ENCODE measurements around the gene PRTN3.

The PRTN3 gene

DNA sequence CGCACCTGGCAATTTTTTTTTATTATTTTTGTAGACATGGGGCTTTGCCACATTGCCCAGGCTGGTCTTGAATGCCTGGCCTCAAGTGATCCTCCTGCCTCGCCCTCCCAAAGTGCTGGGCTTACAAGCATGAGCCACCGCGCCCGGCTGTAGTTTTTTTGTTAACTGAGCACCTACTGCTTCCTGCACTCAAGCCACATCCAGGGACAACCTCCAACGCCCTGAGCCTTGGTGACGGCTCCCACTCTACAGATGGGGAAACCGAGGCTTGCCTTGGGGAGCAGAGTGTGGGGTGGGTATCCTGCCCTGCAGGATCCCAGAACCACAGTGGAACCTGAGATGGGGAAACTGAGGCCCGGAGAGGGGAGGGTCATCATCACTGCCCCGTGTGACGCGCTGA, 14.3 kb downstream of the PRTN3 start:
- H3K27me3 ChIP-seq (ENCODE audit: low read depth, low read length) = 0 out of 2 replicates have a peak, but pooled peaks cover 4% of the 10 kb centered on the region
- TF ChIP-seq EZH2phosphoT487 (IDR thresholded peaks at IDR 0.05; ENCODE audit: low read depth) = no peak
- TF ChIP-seq, protein P1, sequence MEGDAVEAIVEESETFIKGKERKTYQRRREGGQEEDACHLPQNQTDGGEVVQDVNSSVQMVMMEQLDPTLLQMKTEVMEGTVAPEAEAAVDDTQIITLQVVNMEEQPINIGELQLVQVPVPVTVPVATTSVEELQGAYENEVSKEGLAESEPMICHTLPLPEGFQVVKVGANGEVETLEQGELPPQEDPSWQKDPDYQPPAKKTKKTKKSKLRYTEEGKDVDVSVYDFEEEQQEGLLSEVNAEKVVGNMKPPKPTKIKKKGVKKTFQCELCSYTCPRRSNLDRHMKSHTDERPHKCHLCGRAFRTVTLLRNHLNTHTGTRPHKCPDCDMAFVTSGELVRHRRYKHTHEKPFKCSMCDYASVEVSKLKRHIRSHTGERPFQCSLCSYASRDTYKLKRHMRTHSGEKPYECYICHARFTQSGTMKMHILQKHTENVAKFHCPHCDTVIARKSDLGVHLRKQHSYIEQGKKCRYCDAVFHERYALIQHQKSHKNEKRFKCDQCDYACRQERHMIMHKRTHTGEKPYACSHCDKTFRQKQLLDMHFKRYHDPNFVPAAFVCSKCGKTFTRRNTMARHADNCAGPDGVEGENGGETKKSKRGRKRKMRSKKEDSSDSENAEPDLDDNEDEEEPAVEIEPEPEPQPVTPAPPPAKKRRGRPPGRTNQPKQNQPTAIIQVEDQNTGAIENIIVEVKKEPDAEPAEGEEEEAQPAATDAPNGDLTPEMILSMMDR (IDR thresholded peaks at IDR 0.05; ENCODE audit: low read depth, low read length) = no peak

DNA sequence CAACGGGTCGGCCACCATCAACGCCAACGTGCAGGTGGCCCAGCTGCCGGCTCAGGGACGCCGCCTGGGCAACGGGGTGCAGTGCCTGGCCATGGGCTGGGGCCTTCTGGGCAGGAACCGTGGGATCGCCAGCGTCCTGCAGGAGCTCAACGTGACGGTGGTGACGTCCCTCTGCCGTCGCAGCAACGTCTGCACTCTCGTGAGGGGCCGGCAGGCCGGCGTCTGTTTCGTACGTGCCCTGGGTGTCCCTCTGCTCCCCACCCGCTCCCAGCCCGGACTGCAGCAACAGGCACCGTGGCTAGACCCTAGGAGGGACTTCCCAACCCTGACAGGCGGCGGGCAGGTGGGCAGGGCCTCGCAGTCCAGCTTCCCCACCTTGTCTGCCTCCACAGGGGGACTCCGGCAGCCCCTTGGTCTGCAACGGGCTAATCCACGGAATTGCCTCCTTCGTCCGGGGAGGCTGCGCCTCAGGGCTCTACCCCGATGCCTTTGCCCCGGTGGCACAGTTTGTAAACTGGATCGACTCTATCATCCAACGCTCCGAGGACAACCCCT, 14.8 kb downstream of the PRTN3 start:
- Histone ChIP-seq H4K20me1 (ENCODE audit: insufficient read depth, low read length) (no peaks in the 10 kb centered on the region), H3K27ac (ENCODE audit: low read length) (no peak overlapping the region), H3K27me3 (ENCODE audit: low read depth, low read length) (0 out of 2 replicates have a peak, but pooled peaks cover 4% of the 10 kb centered on the region), H3K4me1 (ENCODE audit: low read length) (no peaks in the 10 kb centered on the region), H3K79me2 (ENCODE audit: low read length) (no peaks in the 10 kb centered on the region), H3K4me2 (ENCODE audit: low read length) (no peak overlapping the region), H3K36me3 (replicated peaks; ENCODE audit: low read depth, low read length) (no peaks in the 10 kb centered on the region), H3K4me3 (ENCODE audit: low read length) (no peak overlapping the region), H2AFZ (ENCODE audit: low read depth, low read length) (no peak overlapping the region), H3K9me3 (ENCODE audit: insufficient read depth, low read length) (no peaks in the 10 kb centered on the region), H3K9ac (ENCODE audit: low read length) (no peak overlapping the region)
- TF ChIP-seq EZH2phosphoT487 (IDR thresholded peaks at IDR 0.05; ENCODE audit: low read depth) = no peak
- TF ChIP-seq, protein P1 (IDR thresholded peaks at IDR 0.05; ENCODE audit: low read depth, low read length) = no peak

More for the DNA sequence above, 14.3 kb downstream of the PRTN3 start:
- no peak overlapping the region for H3K4me2 ChIP-seq (ENCODE audit: low read length)
- H3K36me3 ChIP-seq (replicated peaks; ENCODE audit: low read depth, low read length) = no peaks in the 10 kb centered on the region
- H3K9ac ChIP-seq (ENCODE audit: low read length) = no peak overlapping the region
- H4K20me1 ChIP-seq (ENCODE audit: insufficient read depth, low read length) = no peaks in the 10 kb centered on the region
- no peaks in the 10 kb centered on the region for H3K9me3 ChIP-seq (ENCODE audit: insufficient read depth, low read length)
- H3K79me2 ChIP-seq (ENCODE audit: low read length) = no peaks in the 10 kb centered on the region
- H3K4me1 ChIP-seq (ENCODE audit: low read length) = no peaks in the 10 kb centered on the region
- H3K4me3 ChIP-seq (ENCODE audit: low read length) = no peak overlapping the region
- no peak overlapping the region for H2AFZ ChIP-seq (ENCODE audit: low read depth, low read length)
- no peak overlapping the region for H3K27ac ChIP-seq (ENCODE audit: low read length)

GRCh38 chr19:858284-858683, 17.5 kb downstream of the PRTN3 start:
- Histone ChIP-seq H3K9ac (ENCODE audit: low read length) (no peak overlapping the region), H3K27me3 (ENCODE audit: low read depth, low read length) (no peaks in the 10 kb centered on the region), H3K4me2 (ENCODE audit: low read length) (no peak overlapping the region), H3K27ac (ENCODE audit: low read length) (no peak overlapping the region), H3K79me2 (ENCODE audit: low read length) (no peaks in the 10 kb centered on the region), H3K9me3 (ENCODE audit: insufficient read depth, low read length) (no peaks in the 10 kb centered on the region), H4K20me1 (ENCODE audit: insufficient read depth, low read length) (no peaks in the 10 kb centered on the region), H3K4me1 (ENCODE audit: low read length) (0 out of 2 replicates have a peak, but pooled peaks cover 1% of the 10 kb centered on the region), H3K36me3 (replicated peaks; ENCODE audit: low read depth, low read length) (no peaks in the 10 kb centered on the region), H3K4me3 (ENCODE audit: low read length) (no peak overlapping the region), H2AFZ (ENCODE audit: low read depth, low read length) (no peak overlapping the region)
- no peak for TF ChIP-seq EZH2phosphoT487 (IDR thresholded peaks at IDR 0.05; ENCODE audit: low read depth)
- TF ChIP-seq, protein P1 (IDR thresholded peaks at IDR 0.05; ENCODE audit: low read depth, low read length) = no peak

GRCh38 chr19:858868-859843, 18.4 kb downstream of the PRTN3 start, which contains the start of gene CFD:
Gene CFD, plus strand, starts transcription at chr19:859664. Its CDS starts 26 bp downstream, at chr19:859690.
- Histone ChIP-seq H4K20me1 (ENCODE audit: insufficient read depth, low read length) (no peaks in the 10 kb centered on the region), H3K9me3 (ENCODE audit: insufficient read depth, low read length) (no peaks in the 10 kb centered on the region), H3K79me2 (ENCODE audit: low read length) (no peaks in the 10 kb centered on the region), H3K4me2 (ENCODE audit: low read length) (no peak within 1 kb of the TSS), H3K27me3 (ENCODE audit: low read depth, low read length) (no peaks in the 10 kb centered on the region), H3K36me3 (replicated peaks; ENCODE audit: low read depth, low read length) (no peaks in the 10 kb centered on the region), H3K9ac (ENCODE audit: low read length) (no peak within 1 kb of the TSS), H2AFZ (ENCODE audit: low read depth, low read length) (no peak within 1 kb of the TSS), H3K27ac (ENCODE audit: low read length) (no peak within 1 kb of the TSS), H3K4me1 (ENCODE audit: low read length) (peaks cover 9% of the 10 kb centered on the region), H3K4me3 (ENCODE audit: low read length) (no peak within 1 kb of the TSS)
- TF ChIP-seq, protein P1 (IDR thresholded peaks at IDR 0.05; ENCODE audit: low read depth, low read length) = no peak
- TF ChIP-seq EZH2phosphoT487 (IDR thresholded peaks at IDR 0.05; ENCODE audit: low read depth) = no peak
